Kidney (tissue), 14 donors: ENCODE results near the gene NHS. TPM values are rescaled to one million over a fixed set of nuclear protein-coding genes. Genes with fewer than 3 reads are reported as not detected.

ENCODE experiments used
- DNase-seq, 5 donors: peaks; one replicate each; pipeline ENCODE4 v3.0.0-alpha.2; 2013 to 2020
- FAIRE-seq: peaks from 2 replicates; lab custom pipeline; 2012; peaks lifted over from hg19 to GRCh38; lab: Jason Lieb, UNC
- H3K27ac ChIP-seq, 2 donors: one replicate each; pipeline ENCODE4 v1.7.0; 2013; ENCODE audit warnings: low read depth in 2 of 2, low read length in 2 of 2, inconsistent platforms in 1 of 2
- H3K27me3 ChIP-seq: one replicate; pipeline ENCODE4 v1.7.1; 2013; ENCODE audit warnings: low read length, inconsistent platforms; ENCODE audit not compliant: control insufficient read depth, insufficient read depth
- H3K36me3 ChIP-seq, 3 donors: one replicate each; pipeline versions ENCODE4 v1.7.0 to v1.7.1; 2013; ENCODE audit warnings: low read length in 3 of 3, control low read depth in 1 of 3, inconsistent platforms in 1 of 3; ENCODE audit not compliant: insufficient read depth in 3 of 3, control insufficient read depth in 2 of 3
- H3K4me1 ChIP-seq, 3 donors: one replicate each; pipeline versions ENCODE4 v1.7.0 to v1.7.1; 2013; ENCODE audit warnings: low read length in 3 of 3, inconsistent platforms in 1 of 3, low read depth in 1 of 3; ENCODE audit not compliant: control insufficient read depth in 2 of 3, insufficient read depth in 2 of 3
- H3K4me3 ChIP-seq, 3 donors: one replicate each; pipeline versions ENCODE4 v1.7.0 to v1.8.1; 2013; ENCODE audit warnings: low read length in 3 of 3, control low read depth in 1 of 3, inconsistent platforms in 1 of 3
- H3K9ac ChIP-seq, 3 donors: one replicate each; pipeline versions ENCODE4 v1.7.0 to v1.7.1; 2013; ENCODE audit warnings: low read length in 3 of 3, control low read depth in 1 of 3, inconsistent platforms in 1 of 3
- H3K9me3 ChIP-seq, 3 donors: one replicate each; pipeline versions ENCODE4 v1.7.0 to v1.7.1; 2013; ENCODE audit warnings: low read length in 3 of 3, control low read depth in 1 of 3, inconsistent platforms in 1 of 3; ENCODE audit not compliant: control insufficient read depth in 2 of 3, insufficient read depth in 1 of 3
- CTCF ChIP-seq: IDR thresholded peaks from 3 replicates; pipeline ENCODE4 v1.5.1; 2012; ENCODE audit warnings: mild to moderate bottlenecking, moderate library complexity, borderline replicate concordance; ENCODE audit not compliant: insufficient read depth; ENCODE audit errors: extremely low read depth
- intact Hi-C: fragments of 100-400 bp; cut with DNase I; formaldehyde crosslinking; loops from one replicate; pipeline ENCODE4 v1.11.1; 2022
- polyA plus RNA-seq: library from polyadenylated mRNA; stranded (reverse); fragments of 350-450 nt; fragmentation: Illumina TruSeq; extraction: RNeasy Lipid Tissue Mini Kit (QIAGEN cat#74804); gene quantifications from one replicate; pipeline ENCODE4 v1.2.3, GENCODE V29; 2014; ENCODE audit warnings: low read depth, low replicate concordance; ENCODE audit not compliant: insufficient read depth
- total RNA-seq: library from RNA; stranded (reverse); fragmentation: NEBNext Ultra II Directional; extraction: Animal tissue kit (Norgen Biotek cat#: 25700); gene quantifications from one replicate; pipeline ENCODE4 v1.2.1, GENCODE V29; 2021
- donor health status: control.
- donor health status: control.
- donor health status: control.
- donor health status: control.
- donor health status: control.
- donor health status: DM: yes; HTN: yes; CAD: no.
- donor health status: Normal renal cell carcinoma (clear cell type).

NHS gene
- total and polyA plus RNA-seq, 2 donors from 2014 or later = 3.1 to 28.9 TPM

- H3K27me3 ChIP-seq = peaks cover 6% of the 10 kb centered on the region
- TF ChIP-seq CTCF = peak; percentile 58
- DNase-seq (peak; percentile 69 to 88 (median 78)), FAIRE-seq (peak; percentile 32)
- peak overlapping the region in 1 of 3 donors; percentile 41 for H3K9ac ChIP-seq
- H3K27ac ChIP-seq = peak overlapping the region; percentile 71 to 74
- H3K4me3 ChIP-seq = peak overlapping the region in 1 of 3 donors; percentile 12
- H3K4me1 ChIP-seq = peaks cover 5 to 47% (median 25%) of the 10 kb centered on the region in 3 donors
- no peaks in the 10 kb centered on the region for H3K9me3 ChIP-seq
- H3K36me3 ChIP-seq = no peaks in the 10 kb centered on the region
- intact Hi-C loops = no loop called here
Observed at GRCh38 chrX:17590892-17591740, 216.1 kb downstream of the NHS start.

GRCh38 chrX:17591741-17592110, 216.7 kb downstream of the NHS start:
- Histone ChIP-seq H3K36me3 (no peaks in the 10 kb centered on the region), H3K4me1 (peaks cover 8 to 53% (median 29%) of the 10 kb centered on the region in 3 donors), H3K4me3 (no peak overlapping the region), H3K9me3 (no peaks in the 10 kb centered on the region), H3K27ac (peak overlapping the region; percentile 71 to 74), H3K27me3 (peaks cover 6% of the 10 kb centered on the region), H3K9ac (peak overlapping the region in 1 of 3 donors; percentile 41)
- DNase-seq (peak in 1 of 5 donors; percentile 30), FAIRE-seq (no peak)
- TF ChIP-seq CTCF = no peak
- intact Hi-C loops = no loop called here

- intact Hi-C loops = no loop called here
- FAIRE-seq (no peak), DNase-seq (no peak)
- peaks cover 6% of the 10 kb centered on the region for H3K27me3 ChIP-seq
- no peaks in the 10 kb centered on the region for H3K9me3 ChIP-seq
- H3K27ac ChIP-seq = peak overlapping the region; percentile 67 to 72
- TF ChIP-seq CTCF = no peak
- H3K36me3 ChIP-seq = no peaks in the 10 kb centered on the region
- no peak overlapping the region for H3K4me3 ChIP-seq
- H3K9ac ChIP-seq = no peak overlapping the region
- peaks cover 9 to 55% (median 31%) of the 10 kb centered on the region in 3 donors for H3K4me1 ChIP-seq
Observed at GRCh38 chrX:17592117-17592516, 217.1 kb downstream of the NHS start.
